ENCODE results near the gene SLC38A8. TPM values are rescaled to one million over a fixed set of nuclear protein-coding genes. Genes with fewer than 3 reads are reported as not detected.

Gene SLC38A8
- total RNA-seq, 2 experiments from 2014 or later, result not detected

GRCh38 chr16:83995754-83996153, 46.8 kb downstream of the SLC38A8 start:
- peaks cover 2% of the 10 kb centered on the region for H3K9me3 Mint-ChIP-seq (ENCODE audit: low read depth)
- no peaks in the 10 kb centered on the region for H3K4me1 Mint-ChIP-seq
- H3K27ac Mint-ChIP-seq, result no peak overlapping the region
- ATAC-seq (no peak), DNase-seq (no peak)
- CTCF ChIA-PET, result interaction anchor here (0.6 to 0.7 kb wide), 2 partner anchors 10 to 690 kb away, joined by 3 to 4 read pairs; no protein-coding TSS in a partner anchor
- H3K27me3 Mint-ChIP-seq, result peaks cover 30% of the 10 kb centered on the region
- no peaks in the 10 kb centered on the region for H3K36me3 Mint-ChIP-seq (ENCODE audit: low read depth)
- intact Hi-C loops (cut with DNase I, micrococcal nuclease), result no loop called here
- POLR2A ChIA-PET, result no interaction called here
- H3K4me3 Mint-ChIP-seq, result no peak overlapping the region

- Mint-ChIP-seq H3K27ac (no peak overlapping the region), H3K4me3 (no peak overlapping the region), H3K9me3 (ENCODE audit: low read depth) (peaks cover 2% of the 10 kb centered on the region), H3K4me1 (no peaks in the 10 kb centered on the region), H3K36me3 (ENCODE audit: low read depth) (no peaks in the 10 kb centered on the region), H3K27me3 (peaks cover 38% of the 10 kb centered on the region)
- intact Hi-C loops (cut with DNase I, micrococcal nuclease), result no loop called here
- ChIA-PET POLR2A (interaction anchor here (0.5 kb wide), 1 partner anchor 88 kb away, joined by 3 read pairs; no protein-coding TSS in a partner anchor), CTCF (interaction anchor here (0.6 to 1.0 kb wide), 2 partner anchors 12 to 52 kb away, joined by 3 read pairs; no protein-coding TSS in a partner anchor)
- DNase-seq (no peak), ATAC-seq (no peak)
Observed at GRCh38 chr16:83994703-83995102, 47.9 kb downstream of the SLC38A8 start.

- peaks cover 2% of the 10 kb centered on the region for H3K9me3 Mint-ChIP-seq (ENCODE audit: low read depth)
- intact Hi-C loops (cut with DNase I, micrococcal nuclease), result no loop called here
- ChIA-PET POLR2A (no interaction called here), CTCF (interaction anchor here (0.5 to 1.0 kb wide), 3 partner anchors 12 to 175 kb away, joined by 3 to 4 read pairs (median 3); no protein-coding TSS in a partner anchor)
- H3K27me3 Mint-ChIP-seq, result peaks cover 40% of the 10 kb centered on the region
- no peak overlapping the region for H3K4me3 Mint-ChIP-seq
- ATAC-seq (peak; percentile 47), DNase-seq (no peak)
- no peak overlapping the region for H3K27ac Mint-ChIP-seq
- no peaks in the 10 kb centered on the region for H3K4me1 Mint-ChIP-seq
- H3K36me3 Mint-ChIP-seq (ENCODE audit: low read depth), result no peaks in the 10 kb centered on the region
Observed at GRCh38 chr16:83994087-83994486, 48.5 kb downstream of the SLC38A8 start.

GRCh38 chr16:83992624-83993023, 50.0 kb downstream of the SLC38A8 start:
- Mint-ChIP-seq H3K27ac (no peak overlapping the region), H3K9me3 (ENCODE audit: low read depth) (peaks cover 2% of the 10 kb centered on the region), H3K4me3 (no peak overlapping the region), H3K36me3 (ENCODE audit: low read depth) (no peaks in the 10 kb centered on the region), H3K4me1 (no peaks in the 10 kb centered on the region), H3K27me3 (peaks cover 42% of the 10 kb centered on the region)
- no peak for ATAC-seq
- POLR2A ChIA-PET, result no interaction called here
- intact Hi-C loops (cut with DNase I, micrococcal nuclease), result no loop called here
- CTCF ChIA-PET, result interaction anchor here (0.5 to 0.7 kb wide), 2 partner anchors 14 to 366 kb away, joined by 3 to 4 read pairs; no protein-coding TSS in a partner anchor
- DNase-seq, result no peak

GRCh38 chr16:83990492-83990891, 52.1 kb downstream of the SLC38A8 start:
- Mint-ChIP-seq H3K27me3 (peaks cover 37% of the 10 kb centered on the region), H3K4me3 (no peak overlapping the region), H3K36me3 (ENCODE audit: low read depth) (no peaks in the 10 kb centered on the region), H3K9me3 (ENCODE audit: low read depth) (peaks cover 2% of the 10 kb centered on the region), H3K27ac (no peak overlapping the region), H3K4me1 (no peaks in the 10 kb centered on the region)
- ATAC-seq, result no peak
- no peak for DNase-seq
- ChIA-PET CTCF (no interaction called here), POLR2A (no interaction called here)
- intact Hi-C loops (cut with DNase I, micrococcal nuclease), result no loop called here

GRCh38 chr16:83989300-83989699, 53.3 kb downstream of the SLC38A8 start:
- CTCF ChIA-PET, result interaction anchor here (1.0 to 1.6 kb wide), 2 partner anchors 33 to 74 kb away, joined by 4 read pairs; no protein-coding TSS in a partner anchor
- Mint-ChIP-seq H3K4me1 (no peaks in the 10 kb centered on the region), H3K36me3 (ENCODE audit: low read depth) (no peaks in the 10 kb centered on the region), H3K27me3 (peaks cover 30% of the 10 kb centered on the region), H3K9me3 (ENCODE audit: low read depth) (peaks cover 2% of the 10 kb centered on the region), H3K27ac (no peak overlapping the region), H3K4me3 (no peak overlapping the region)
- no peak for ATAC-seq
- POLR2A ChIA-PET, result interaction anchor here (0.5 kb wide), 1 partner anchor 39 kb away, joined by 3 read pairs; no protein-coding TSS in a partner anchor
- no peak for DNase-seq
- intact Hi-C loops (cut with DNase I, micrococcal nuclease), result no loop called here

GRCh38 chr16:83983491-83983890, 59.1 kb downstream of the SLC38A8 start:
- Mint-ChIP-seq H3K36me3 (ENCODE audit: low read depth) (no peaks in the 10 kb centered on the region), H3K4me1 (no peaks in the 10 kb centered on the region), H3K4me3 (no peak overlapping the region), H3K27ac (no peak overlapping the region), H3K9me3 (ENCODE audit: low read depth) (peaks cover 5% of the 10 kb centered on the region), H3K27me3 (peaks cover 2% of the 10 kb centered on the region)
- no peak for ATAC-seq
- intact Hi-C loops (cut with DNase I, micrococcal nuclease), result no loop called here
- CTCF ChIA-PET, result interaction anchor here (0.6 to 1.1 kb wide), 3 partner anchors 27 to 82 kb away, joined by 3 read pairs; no protein-coding TSS in a partner anchor
- POLR2A ChIA-PET, result no interaction called here
- no peak for DNase-seq

GRCh38 chr16:83981799-83982198, 60.8 kb downstream of the SLC38A8 start:
- intact Hi-C loops (cut with DNase I, micrococcal nuclease), result no loop called here
- peaks cover 2% of the 10 kb centered on the region for H3K27me3 Mint-ChIP-seq
- peaks cover 10% of the 10 kb centered on the region for H3K9me3 Mint-ChIP-seq (ENCODE audit: low read depth)
- CTCF ChIA-PET, result no interaction called here
- DNase-seq (no peak), ATAC-seq (no peak)
- H3K4me3 Mint-ChIP-seq, result no peak overlapping the region
- H3K27ac Mint-ChIP-seq, result no peak overlapping the region
- H3K36me3 Mint-ChIP-seq (ENCODE audit: low read depth), result no peaks in the 10 kb centered on the region
- POLR2A ChIA-PET, result no interaction called here
- H3K4me1 Mint-ChIP-seq, result no peaks in the 10 kb centered on the region

- Mint-ChIP-seq H3K4me1 (no peaks in the 10 kb centered on the region), H3K27ac (no peak overlapping the region), H3K9me3 (ENCODE audit: low read depth) (peaks cover 10% of the 10 kb centered on the region), H3K27me3 (no peaks in the 10 kb centered on the region), H3K4me3 (no peak overlapping the region), H3K36me3 (ENCODE audit: low read depth) (no peaks in the 10 kb centered on the region)
- ChIA-PET CTCF (no interaction called here), POLR2A (no interaction called here)
- no peak for ATAC-seq
- DNase-seq, result no peak
- intact Hi-C loops (cut with DNase I, micrococcal nuclease), result no loop called here
Observed at GRCh38 chr16:83980794-83981193, 61.8 kb downstream of the SLC38A8 start.

- intact Hi-C loops (cut with DNase I, micrococcal nuclease), result no loop called here
- Mint-ChIP-seq H3K4me1 (no peaks in the 10 kb centered on the region), H3K27me3 (peaks cover 3% of the 10 kb centered on the region), H3K9me3 (ENCODE audit: low read depth) (peaks cover 10% of the 10 kb centered on the region), H3K4me3 (no peak overlapping the region), H3K27ac (no peak overlapping the region), H3K36me3 (ENCODE audit: low read depth) (no peaks in the 10 kb centered on the region)
- ChIA-PET CTCF (no interaction called here), POLR2A (no interaction called here)
- ATAC-seq (no peak), DNase-seq (no peak)
Observed at GRCh38 chr16:83979441-83979840, 63.2 kb downstream of the SLC38A8 start.

GRCh38 chr16:83978401-83978904, 64.1 kb downstream of the SLC38A8 start:
- DNase-seq (no peak), ATAC-seq (no peak)
- H3K4me3 Mint-ChIP-seq, result no peak overlapping the region
- intact Hi-C loops (cut with DNase I, micrococcal nuclease), result no loop called here
- ChIA-PET POLR2A (no interaction called here), CTCF (interaction anchor here (1.1 to 1.3 kb wide), 2 partner anchors 14 to 52 kb away, joined by 4 to 8 read pairs; no protein-coding TSS in a partner anchor)
- peaks cover 10% of the 10 kb centered on the region for H3K9me3 Mint-ChIP-seq (ENCODE audit: low read depth)
- no peak overlapping the region for H3K27ac Mint-ChIP-seq
- H3K4me1 Mint-ChIP-seq, result no peaks in the 10 kb centered on the region
- H3K36me3 Mint-ChIP-seq (ENCODE audit: low read depth), result no peaks in the 10 kb centered on the region
- peaks cover 4% of the 10 kb centered on the region for H3K27me3 Mint-ChIP-seq

GRCh38 chr16:83977056-83977815, 65.4 kb downstream of the SLC38A8 start:
- Mint-ChIP-seq H3K36me3 (ENCODE audit: low read depth) (no peaks in the 10 kb centered on the region), H3K4me1 (no peaks in the 10 kb centered on the region), H3K4me3 (no peak overlapping the region), H3K27ac (no peak overlapping the region), H3K27me3 (peaks cover 4% of the 10 kb centered on the region), H3K9me3 (ENCODE audit: low read depth) (peaks cover 10% of the 10 kb centered on the region)
- CTCF ChIA-PET, result interaction anchor here (1.3 kb wide), 1 partner anchor 51 kb away, joined by 8 read pairs; no protein-coding TSS in a partner anchor
- intact Hi-C loops (cut with DNase I, micrococcal nuclease), result no loop called here
- POLR2A ChIA-PET, result no interaction called here
- no peak for DNase-seq
- ATAC-seq, result no peak
